GM18508 (cell line): ENCODE data around the gene CAST.

Experiments
- ATAC-seq: cut with Tn5 transposase; IDR thresholded peaks from one replicate; pipeline ENCODE4 v1.9.1; 2021; ENCODE audit warnings: moderate number of reproducible peaks; ENCODE audit not compliant: insufficient read depth, unreplicated experiment

CAST gene

GRCh38 chr5:96641368-96642280, 20.6 kb upstream of the CAST start:
- no peak for ATAC-seq

GRCh38 chr5:96642281-96642640, 19.9 kb upstream of the CAST start:
- ATAC-seq: no peak

DNA sequence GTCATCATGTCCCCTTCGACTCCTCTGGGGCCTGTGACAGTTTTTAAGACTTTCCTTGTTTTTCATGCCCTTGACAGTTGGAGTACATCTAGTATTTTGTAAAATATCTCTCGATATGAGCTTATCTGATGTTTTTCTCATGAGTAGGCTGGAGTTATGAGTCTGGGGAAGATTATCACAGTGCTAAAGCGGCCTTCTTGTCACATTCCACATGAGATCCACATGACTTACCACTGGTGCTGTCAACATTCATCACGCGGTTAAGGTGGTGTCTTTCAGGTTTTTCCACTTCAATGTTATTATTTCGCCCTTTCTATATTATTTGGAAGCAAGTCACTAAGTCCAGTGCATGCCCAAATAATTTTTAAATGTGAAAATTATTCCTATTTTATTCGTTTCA, 17.1 kb upstream of the CAST start:
- ATAC-seq: no peak

DNA sequence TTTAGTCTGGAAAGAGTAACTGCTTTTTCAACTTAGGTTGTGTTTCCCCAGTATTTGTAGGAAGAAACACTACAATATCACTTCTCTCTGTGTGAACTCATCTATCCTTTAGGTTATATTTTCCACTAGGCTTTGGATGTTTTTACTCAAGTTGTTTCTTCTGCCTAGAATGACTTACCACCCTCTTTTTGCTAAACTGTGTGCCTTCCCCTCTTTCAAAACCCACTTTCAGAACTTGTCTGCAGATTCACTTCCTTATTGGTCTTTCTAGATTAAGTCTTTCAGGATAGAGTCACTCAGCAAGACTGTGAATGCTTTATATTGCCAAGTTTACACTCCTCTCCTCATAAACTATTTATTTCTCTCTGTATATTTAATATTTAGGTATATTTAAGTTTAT, 14.2 kb upstream of the CAST start:
- ATAC-seq: no peak

GRCh38 chr5:96648593-96648992, 13.6 kb upstream of the CAST start:
- no peak for ATAC-seq

GRCh38 chr5:96649251-96649662, 12.9 kb upstream of the CAST start:
- no peak for ATAC-seq

DNA sequence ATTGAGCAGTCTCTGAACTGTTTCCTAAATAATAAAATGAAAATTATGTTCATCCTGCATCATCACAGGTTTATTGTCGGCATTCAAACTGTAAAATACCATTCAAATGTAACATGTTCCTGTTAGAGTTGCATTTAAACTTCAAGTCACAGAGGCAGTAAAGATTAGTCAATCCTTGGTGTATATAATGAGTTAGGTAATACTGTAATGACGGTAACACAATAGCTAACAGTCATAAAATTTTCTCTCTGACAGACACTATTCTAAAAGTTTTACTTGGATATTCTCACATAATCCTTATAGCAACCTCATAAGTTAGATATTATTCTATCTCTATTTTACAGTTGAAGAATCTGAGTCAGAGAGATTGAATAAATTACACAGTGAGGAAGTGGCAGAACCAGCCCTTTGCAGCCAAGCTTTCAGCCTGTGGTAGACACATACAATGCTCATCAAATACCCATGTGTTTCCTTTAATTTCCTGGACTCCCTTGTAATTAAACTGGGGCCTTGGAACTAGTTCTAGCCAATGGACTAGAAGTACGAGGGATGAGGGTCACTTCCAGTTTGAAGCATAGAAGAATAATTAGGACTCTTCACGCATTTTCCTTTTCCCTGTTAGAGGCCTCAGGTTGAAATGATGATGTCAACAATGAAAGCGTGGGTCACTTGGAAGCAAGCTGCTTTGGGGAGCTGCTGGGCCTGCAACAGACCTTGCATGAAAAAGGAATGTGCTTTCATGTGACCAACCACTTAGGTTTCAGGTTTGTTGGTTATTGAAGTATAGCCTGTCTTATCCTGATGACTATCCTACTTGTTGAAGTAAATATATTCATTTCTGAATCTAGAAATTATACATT, 12.3 kb upstream of the CAST start:
- ATAC-seq: no peak

GRCh38 chr5:96651047-96651446, 11.1 kb upstream of the CAST start:
- no peak for ATAC-seq

DNA sequence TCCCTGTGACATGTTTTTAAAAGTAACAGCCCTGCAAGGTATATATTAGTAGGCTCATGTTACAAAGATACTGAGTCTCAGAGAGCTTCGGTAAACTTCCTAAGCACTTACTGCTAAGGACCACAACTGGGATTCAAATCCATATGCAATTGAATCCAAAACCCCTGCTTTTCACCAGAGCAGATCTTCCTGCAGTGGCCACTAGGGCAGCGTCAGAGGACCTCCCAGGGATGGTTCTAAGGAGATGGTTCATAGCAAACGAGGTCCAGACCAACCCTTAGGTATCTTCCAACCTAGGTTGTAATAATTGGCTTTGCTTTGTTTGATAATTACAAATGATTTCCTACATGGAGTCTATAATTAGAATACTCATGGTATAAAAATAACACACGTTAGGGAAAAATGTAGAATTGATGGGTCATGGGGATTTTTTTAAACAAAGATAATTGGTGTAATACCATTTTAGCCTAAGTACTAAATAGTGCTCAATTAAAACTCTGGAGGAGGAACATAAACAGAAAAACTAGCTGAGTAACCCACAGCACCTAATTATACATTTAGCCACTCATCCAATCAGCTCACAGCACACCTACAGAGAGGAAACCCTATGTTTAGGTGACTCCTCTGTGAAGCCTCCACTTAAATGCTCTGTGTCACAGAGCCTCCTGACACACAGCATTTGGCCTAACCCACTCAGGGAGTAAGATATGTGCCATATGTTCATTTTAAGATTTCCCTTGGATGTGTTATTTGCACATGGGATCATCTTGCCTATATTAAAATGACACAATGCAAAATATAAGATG, 10.0 kb upstream of the CAST start:
- ATAC-seq: no peak

- no peak for ATAC-seq
Measured at GRCh38 chr5:96652769-96653454, 9.3 kb upstream of the CAST start.

DNA sequence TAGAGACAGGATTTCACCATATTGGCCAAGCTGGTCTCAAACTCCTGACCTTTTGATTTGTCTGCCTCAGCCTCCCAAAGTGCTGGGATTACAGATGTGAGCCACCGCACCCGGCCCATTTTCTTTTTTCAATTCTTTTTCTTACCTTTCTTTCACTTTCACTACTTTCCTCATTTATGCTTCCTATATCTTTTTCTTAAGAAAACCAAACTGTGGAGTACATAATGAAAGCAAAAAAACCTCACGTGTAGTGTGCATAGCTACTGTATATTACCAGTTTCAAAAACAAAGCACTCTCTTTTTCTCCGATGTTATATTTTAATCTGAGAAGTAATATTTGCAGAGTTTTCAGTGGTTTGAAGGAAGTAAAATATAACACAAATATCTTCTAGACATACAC, 8.0 kb upstream of the CAST start:
- ATAC-seq: no peak

DNA sequence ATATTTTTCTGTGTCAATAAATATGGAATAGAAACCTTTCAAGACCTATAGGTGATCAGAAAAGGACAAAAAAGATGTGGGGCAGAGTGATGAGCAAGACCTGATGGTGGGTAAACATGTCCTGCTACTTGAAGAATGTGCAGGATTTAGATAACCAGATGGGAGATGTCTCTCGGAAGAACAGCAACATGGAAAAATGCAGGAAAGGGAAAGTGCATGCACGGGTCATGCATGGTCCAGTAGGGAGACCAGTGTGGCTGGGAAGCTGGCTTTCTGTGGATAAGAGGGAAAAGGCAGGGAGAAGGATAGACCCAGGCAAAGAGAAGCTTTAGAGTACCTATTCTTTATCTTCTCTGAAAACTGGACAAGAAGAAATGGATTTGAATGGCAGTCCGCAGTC, 7.1 kb upstream of the CAST start:
- ATAC-seq: no peak

- no peak for ATAC-seq
Measured at GRCh38 chr5:96655506-96655905, 6.7 kb upstream of the CAST start.

DNA sequence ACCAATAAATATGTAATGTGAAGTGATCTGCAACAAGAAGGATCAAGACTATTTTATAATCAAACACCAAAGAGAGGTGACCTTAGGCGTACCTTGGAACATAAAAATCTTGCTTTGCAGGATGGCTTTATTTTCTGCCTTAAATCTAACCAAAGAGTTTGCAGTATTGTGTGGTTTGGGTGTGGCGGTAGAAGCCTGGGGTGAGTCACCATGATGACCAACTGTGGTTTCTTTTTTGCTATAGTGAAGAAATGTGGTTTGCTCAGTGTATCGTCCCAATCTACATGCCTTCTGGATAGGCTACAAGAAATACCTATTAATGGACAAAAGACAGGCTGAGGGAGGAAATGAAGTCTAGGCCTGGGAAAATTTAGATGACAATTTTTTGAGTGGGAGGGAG, 5.1 kb upstream of the CAST start:
- ATAC-seq: peak; percentile 75

DNA sequence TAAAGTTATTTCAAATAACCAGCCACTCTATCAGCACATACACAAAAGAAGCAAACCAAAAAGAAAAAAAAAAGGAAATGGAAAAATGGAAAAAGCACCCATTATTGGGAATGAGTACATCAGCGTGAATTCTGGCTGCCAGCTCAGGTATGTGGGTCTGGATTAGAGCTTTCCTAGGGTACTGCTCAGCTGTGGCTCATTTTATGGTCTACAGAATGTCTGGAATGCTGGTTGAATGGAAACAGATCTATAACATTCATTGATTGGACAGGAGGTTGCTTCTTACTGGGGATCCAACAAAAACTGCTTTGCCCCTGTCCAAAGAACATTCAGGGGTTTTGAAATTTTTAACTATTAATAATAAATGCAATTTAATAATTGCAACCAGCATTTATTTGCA, 3.9 kb upstream of the CAST start:
- no peak for ATAC-seq

GRCh38 chr5:96659170-96659569, 3.0 kb upstream of the CAST start:
- no peak for ATAC-seq

- no peak for ATAC-seq
Measured at GRCh38 chr5:96660971-96661854, 963 bp upstream of the CAST start.

GRCh38 chr5:96662725-96663518, 746 bp downstream of the CAST start:
- peak; percentile 53 for ATAC-seq
